Stimulated activated CD8-positive, alpha-beta memory T cell treated with anti-CD3 and anti-CD28 coated beads, Interleukin-15, amount 100 ng/mL, for 4 hours (primary cell): ENCODE measurements around the gene EML4.

ENCODE experiments used
- DNase-seq, 2 donors: peaks; one replicate each; pipeline ENCODE4 v3.0.0-alpha.2; 2020; ENCODE audit warnings: low read depth in 2 of 2

EML4 gene

DNA sequence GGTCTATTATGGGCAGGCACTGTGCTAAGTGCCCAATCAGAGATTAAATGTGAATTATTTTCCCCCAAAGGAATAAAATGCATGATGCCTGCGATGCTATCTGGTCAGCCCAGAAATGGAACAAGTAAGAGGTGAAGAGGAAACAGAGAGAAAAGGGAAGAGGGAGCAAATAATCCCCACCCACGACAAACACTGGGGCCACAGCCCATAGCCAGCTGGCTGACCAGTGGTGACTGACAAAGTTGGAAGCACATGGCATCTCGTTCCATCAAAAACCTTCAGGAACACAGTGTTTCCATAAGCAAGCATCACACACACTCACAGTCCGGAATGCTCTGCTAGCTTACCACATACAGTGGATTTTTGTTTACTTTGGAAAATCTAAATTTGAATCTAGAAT lies 213.0 kb downstream of the EML4 start:
- DNase-seq, result no peak
